GM12891 (cell line): ENCODE data around the gene IER3.
"Not testable (repeated sequence)": the region's sequence is repeated elsewhere in the genome, so short reads cannot be mapped to it uniquely, and the experiment has no call there.

ENCODE experiments used
- DNase-seq: peaks from one replicate; pipeline ENCODE4 v3.0.0; 2011; ENCODE audit warnings: low spot score; ENCODE audit not compliant: insufficient read length
- FAIRE-seq: peaks from 2 replicates; lab custom pipeline; 2011; peaks lifted over from hg19 to GRCh38; lab: Jason Lieb, UNC
- PAX5 ChIP-seq: IDR thresholded peaks from 2 replicates; pipeline ENCODE4 v1.6.1; 2011; ENCODE audit warnings: low read length, moderate library complexity, mild to moderate bottlenecking; ENCODE audit not compliant: insufficient read depth, severe bottlenecking
- POLR2A ChIP-seq: IDR thresholded peaks from 2 replicates; pipeline ENCODE4 v1.6.1; 2011; ENCODE audit warnings: low read depth, low read length, control low read depth
- POLR2AphosphoS5 ChIP-seq: IDR thresholded peaks from 2 replicates; pipeline ENCODE4 v1.6.1; 2011; ENCODE audit warnings: low read depth, low read length, control low read depth
- POU2F2 ChIP-seq: IDR thresholded peaks from 2 replicates; pipeline ENCODE4 v1.6.1; 2011; ENCODE audit warnings: low read depth, mild to moderate bottlenecking, control low read depth, low read length, moderate library complexity
- SPI1 ChIP-seq: IDR thresholded peaks from 2 replicates; pipeline ENCODE4 v1.6.1; 2011; ENCODE audit warnings: low read depth, low read length, control low read depth
- TAF1 ChIP-seq: IDR thresholded peaks from 2 replicates; pipeline ENCODE4 v1.6.1; 2011; ENCODE audit warnings: low read depth, low read length, control low read depth

IER3 gene

DNA sequence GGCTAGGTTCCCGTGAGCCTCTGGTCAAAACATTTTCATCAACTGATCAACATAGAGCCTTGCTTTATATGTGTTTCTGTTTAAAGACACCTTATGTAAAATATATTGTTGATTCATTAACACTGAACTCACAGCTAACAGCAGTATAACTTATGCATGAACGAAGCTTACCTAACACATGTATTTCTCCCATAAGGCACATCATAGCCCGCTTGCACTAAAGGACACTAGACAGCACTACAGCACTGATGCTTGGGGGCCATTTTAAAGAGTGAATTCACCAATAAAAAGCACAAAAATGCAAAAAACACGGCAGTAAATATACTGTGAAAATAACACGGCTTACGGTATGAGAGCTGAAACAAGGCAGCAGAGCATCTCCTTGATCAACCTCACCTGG is 5.8 kb downstream of the IER3 start:
- no peak for FAIRE-seq
- no peak for TF ChIP-seq PAX5
- TF ChIP-seq POLR2AphosphoS5: no peak
- TF ChIP-seq POLR2A: no peak
- no peak for TF ChIP-seq TAF1
- TF ChIP-seq SPI1: no peak
- TF ChIP-seq POU2F2: no peak

DNA sequence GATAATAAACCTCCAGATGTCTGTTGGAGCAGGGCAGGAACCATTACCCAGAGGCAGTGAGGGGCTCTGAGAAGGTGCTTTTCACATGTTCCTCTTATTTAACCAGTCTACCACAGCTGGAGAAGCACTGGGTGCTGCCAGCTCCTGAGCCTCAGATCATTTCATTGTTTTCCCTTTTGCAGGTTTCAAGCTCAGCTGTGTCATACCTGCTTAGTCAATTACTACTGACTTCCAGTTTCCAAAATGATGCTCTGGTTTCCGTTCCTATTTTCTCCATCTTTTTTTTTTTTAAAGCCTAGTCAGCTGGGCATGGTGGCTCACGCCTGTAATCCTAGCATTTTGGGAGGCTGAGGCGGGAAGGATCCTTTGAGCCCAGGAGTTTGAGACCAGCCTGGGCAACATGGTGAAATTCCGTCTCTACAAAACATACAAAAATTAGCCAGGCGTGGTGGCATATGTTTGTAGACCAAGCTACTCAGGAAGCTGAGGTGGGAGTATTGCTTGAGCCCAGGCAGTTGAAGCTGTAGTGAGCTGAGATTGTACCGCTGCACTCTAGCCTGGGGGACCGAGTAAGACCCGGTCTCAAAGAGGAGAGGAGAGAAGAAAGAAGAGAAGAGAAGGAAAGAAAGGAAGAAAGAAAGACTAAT is 8.6 kb downstream of the IER3 start:
- TF ChIP-seq POU2F2 (no peak), SPI1 (peak; percentile 90)
- DNase-seq (no peak), FAIRE-seq (peak; percentile 31)

More for the DNA sequence above, 5.8 kb downstream of the IER3 start:
- no peak for DNase-seq

DNA sequence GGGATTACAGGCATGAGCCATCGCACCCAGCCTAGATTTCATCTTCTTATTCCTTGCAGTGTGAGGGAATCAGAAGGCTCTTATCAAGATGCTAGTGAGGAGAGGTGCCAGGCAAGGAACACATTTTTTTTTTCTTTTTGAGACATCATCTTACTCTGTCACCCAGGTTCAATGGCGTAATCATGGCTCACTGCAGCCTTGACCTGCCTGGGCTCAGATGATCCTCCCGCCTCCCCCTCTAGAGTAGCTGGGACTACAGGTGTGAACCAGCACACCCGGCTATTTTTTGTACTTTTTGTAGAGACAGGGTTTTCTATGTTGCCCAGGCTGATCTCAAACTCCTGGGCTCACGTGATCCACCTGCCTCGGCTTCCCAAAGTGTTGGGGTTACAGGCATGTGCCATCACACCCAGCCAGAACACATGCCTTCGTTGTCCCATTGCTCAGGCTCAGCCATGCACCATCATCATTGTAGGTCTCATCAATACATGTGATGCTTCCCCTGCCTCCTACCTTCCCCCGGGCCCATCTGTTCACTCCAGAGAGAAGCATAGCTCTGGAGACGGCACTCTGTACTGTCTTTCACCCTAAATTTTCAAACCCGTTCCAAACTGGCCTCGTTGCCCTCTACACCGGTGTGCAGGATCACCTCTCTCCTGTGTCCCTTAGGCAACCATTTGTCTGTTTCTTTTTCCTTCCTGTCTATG is 12.0 kb downstream of the IER3 start:
- no peak for TF ChIP-seq POLR2AphosphoS5
- no peak for TF ChIP-seq POLR2A
- no peak for TF ChIP-seq SPI1
- TF ChIP-seq PAX5: no peak
- no peak for TF ChIP-seq TAF1
- no peak for TF ChIP-seq POU2F2
- DNase-seq: no peak
- FAIRE-seq: no peak

DNA sequence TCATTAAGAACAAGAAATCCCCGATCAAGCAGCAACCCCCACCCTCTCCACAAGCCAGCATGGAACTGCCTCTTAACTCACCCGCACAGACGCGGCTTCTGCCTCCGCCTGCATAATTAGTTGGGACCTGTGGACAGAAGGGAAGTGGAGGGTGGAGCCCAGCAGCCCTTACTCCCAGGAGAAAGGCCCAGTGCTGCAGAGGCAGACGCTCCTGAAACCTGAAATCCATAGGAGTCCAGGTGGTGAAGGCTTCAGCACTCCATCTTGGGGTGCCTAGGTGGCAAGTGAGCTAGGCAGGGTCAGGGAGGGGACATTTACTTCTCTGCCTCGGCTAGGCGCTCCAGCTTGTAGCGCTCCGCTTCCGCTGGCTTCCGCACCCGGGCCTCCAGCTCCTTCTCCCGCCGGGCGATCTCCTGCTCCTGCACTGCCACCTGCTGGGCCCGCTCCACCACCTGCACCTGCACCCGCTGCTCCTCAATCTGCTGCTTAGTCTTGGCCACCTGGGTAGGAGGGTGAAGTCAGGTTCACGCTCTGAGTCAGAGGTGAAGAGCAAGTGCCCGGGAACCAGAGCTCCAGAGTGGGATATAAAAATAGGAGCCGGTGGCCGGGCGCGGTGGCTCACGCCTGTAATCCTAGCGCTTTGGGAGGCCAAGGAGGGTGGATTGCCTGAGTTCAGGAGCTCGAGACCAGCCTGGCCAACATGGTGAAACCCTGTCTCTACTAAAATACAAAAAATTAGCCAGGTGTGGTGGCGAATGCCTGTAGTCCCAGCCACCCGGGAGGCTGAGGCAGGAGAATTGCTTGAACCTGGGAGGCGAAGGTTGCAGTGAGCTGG is 13.5 kb downstream of the IER3 start:
- peak; percentile 60 for DNase-seq
- peak; percentile 92 for FAIRE-seq
- TF ChIP-seq SPI1 (0 out of 2 replicates have a peak, but pooled peaks have one; percentile 26), POLR2AphosphoS5 (no peak), PAX5 (peak; percentile 41)

DNA sequence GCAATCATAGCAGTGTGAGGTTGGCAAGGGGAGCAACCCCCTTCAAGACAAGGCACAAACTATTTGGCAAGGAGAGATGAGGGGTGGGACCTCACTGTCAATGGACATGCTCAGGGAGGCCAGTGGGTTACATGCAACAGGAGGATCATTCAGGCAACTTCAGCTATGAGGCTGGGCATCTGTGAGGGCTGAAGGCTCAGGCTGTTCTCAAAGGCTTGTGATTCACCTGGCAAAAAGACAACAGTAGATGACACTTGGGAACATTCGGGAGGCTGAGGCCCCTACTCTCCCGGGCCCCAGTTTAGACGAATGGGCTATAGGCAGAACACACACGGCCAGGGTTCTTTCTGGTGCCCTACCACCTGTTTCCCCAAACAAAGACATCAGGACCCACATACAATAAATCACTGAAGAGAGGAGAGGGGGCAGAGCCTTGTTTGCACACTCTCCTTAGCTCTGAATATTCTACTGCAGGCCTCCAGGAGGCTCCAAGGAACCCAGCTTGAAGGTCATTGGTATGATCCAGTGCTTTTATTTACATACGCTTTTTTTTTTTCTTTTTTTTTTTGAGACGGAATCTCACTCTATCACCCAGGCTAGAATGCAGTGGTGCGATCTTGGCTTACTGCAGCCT is 16.3 kb downstream of the IER3 start:
- no peak for DNase-seq
- no peak for FAIRE-seq
- TF ChIP-seq POU2F2 (no peak), TAF1 (no peak), POLR2A (no peak)

DNA sequence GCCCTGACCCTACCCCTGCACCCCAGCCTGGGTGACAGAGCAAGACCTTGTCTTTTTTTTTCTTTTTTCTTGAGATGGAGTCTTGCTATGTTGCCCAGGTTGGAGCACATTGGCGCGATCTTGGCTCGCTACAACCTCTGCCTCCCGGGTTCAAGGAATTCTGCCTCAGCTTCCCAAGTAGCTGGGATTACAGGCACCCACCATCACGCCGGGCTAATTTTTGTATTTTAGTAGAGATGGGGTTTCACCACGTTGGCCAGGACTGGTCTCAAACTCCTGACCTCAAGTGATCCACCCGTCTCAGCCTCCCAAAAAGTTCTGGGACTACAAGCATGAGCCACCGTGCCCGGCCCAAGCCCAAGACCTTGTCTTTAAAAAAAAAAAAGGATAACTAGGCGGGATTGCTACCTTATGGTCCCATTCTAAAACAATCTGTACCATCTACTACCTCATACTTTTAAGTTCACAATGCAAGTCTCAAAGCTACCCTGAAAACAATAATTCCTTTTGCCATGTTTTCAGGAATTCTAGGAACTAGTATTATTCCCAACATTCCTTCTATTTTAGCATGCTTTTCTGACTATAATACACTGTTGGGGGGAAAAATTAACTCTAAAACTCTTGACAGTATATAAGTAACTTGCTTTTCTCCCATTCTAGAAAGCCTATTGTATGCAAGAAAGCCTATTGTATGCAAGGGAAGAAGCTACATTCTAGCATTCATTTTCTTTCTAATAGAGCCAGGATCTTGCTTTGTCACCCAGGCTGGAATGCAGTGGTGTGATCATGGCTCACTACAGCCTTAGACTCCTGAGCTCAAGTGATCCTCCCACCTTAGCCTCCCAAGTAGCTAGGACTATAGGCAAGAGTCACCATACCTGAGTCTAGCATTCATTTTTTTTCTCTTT is 17.6 kb downstream of the IER3 start:
- DNase-seq (no peak), FAIRE-seq (no peak)
- TF ChIP-seq POLR2A: no peak
- no peak for TF ChIP-seq TAF1
- no peak for TF ChIP-seq POU2F2
- no peak for TF ChIP-seq POLR2AphosphoS5
- no peak for TF ChIP-seq PAX5
- no peak for TF ChIP-seq SPI1

DNA sequence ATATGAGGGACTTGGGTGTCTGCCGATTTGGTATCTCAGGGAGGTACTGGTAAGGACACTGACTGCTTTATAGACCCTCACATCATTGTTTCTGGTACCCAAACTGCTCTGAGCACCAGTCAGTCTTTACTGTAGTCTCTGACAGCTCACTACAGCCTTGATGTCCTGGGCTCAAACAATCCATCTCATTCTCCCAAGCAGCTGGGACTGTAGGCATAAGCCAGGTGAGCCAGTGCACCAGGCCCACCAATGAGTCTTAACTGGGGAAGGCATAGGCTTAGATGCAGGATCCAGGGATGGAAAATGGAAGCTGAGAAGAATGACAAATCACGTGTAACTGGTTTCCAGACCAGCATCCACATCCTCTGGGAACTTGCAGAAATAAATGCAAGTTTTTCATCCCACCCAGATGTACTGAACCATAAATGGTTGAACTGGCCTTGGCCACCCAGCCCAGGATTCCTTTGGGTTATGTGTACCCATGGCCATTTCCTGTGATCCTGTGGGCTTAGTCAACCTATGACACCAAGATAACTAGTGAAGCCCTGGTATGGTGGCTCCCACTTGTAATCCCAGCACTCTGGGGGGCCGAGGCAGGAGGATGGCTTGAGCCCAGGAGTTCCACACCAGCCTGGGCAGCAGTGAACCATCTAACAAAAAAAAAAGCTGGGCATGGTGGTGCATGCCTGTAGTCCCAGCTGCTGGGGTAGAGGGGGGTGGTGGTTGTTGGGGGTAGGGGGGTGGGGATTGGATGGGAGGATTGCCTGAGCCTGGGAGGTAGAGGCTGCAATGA is 18.4 kb downstream of the IER3 start:
- peak; percentile 74 for TF ChIP-seq POU2F2
- TF ChIP-seq TAF1: 0 out of 2 replicates have a peak, but pooled peaks have one; percentile 16
- peak; percentile 89 for TF ChIP-seq POLR2A
- no peak for TF ChIP-seq PAX5
- TF ChIP-seq SPI1: no peak
- TF ChIP-seq POLR2AphosphoS5: peak; percentile 86
- FAIRE-seq: no peak
- DNase-seq: no peak

DNA sequence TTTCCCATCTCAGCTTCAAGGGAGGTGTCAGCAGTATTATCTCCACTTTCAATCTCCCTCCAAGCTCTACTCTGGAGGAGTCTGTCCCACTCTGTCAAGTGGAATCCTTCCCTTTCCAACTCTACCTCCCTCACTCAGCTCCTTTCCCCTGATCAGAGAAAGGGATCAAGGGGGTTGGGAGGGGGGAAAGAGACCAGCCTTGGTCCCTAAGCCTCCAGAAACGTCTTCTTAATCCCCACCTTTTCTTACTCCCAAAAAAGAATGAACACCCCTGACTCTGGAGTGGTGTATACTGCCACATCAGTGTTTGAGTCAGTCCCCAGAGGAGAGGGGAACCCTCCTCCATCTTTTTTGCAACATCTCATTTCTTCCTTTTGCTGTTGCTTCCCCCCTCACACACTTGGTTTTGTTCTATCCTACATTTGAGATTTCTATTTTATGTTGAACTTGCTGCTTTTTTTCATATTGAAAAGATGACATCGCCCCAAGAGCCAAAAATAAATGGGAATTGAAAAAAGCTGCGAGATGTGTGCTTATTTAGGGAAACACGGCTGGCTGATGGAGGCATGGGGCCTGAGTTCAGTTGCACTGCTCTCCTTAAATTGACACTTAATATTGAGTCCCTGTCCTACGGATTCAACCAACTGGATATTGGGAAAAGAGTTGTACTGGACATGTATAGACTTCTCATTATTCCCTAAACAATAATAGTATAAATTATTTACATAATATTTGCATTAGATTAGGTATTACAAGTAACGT is 19.3 kb downstream of the IER3 start:
- no peak for TF ChIP-seq SPI1
- TF ChIP-seq PAX5: no peak
- peak; percentile 7; the same call in 1 of the 2 replicates for TF ChIP-seq POU2F2
- peak; percentile 83 for TF ChIP-seq POLR2AphosphoS5
- peak; percentile 70 for TF ChIP-seq POLR2A
- no peak for TF ChIP-seq TAF1
- DNase-seq (no peak), FAIRE-seq (no peak)

DNA sequence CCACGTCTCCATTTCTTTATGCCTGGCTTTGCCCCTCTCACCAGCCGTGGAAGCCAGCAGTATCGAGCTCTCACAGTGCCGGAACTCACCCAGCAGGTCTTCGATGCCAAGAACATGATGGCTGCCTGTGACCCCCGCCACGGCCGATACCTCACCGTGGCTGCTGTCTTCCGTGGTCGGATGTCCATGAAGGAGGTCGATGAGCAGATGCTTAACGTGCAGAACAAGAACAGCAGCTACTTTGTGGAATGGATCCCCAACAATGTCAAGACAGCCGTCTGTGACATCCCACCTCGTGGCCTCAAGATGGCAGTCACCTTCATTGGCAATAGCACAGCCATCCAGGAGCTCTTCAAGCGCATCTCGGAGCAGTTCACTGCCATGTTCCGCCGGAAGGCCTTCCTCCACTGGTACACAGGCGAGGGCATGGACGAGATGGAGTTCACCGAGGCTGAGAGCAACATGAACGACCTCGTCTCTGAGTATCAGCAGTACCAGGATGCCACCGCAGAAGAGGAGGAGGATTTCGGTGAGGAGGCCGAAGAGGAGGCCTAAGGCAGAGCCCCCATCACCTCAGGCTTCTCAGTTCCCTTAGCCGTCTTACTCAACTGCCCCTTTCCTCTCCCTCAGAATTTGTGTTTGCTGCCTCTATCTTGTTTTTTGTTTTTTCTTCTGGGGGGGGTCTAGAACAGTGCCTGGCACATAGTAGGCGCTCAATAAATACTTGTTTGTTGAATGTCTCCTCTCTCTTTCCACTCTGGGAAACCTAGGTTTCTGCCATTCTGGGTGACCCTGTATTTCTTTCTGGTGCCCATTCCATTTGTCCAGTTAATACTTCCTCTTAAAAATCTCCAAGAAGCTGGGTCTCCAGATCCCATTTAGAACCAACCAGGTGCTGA is 20.3 kb downstream of the IER3 start:
- not testable (repeated sequence) for FAIRE-seq, DNase-seq
